T-helper 1 cell treated with Interleukin-12 subunit alpha and Interleukin-12 subunit beta and Interleukin-4 antibody, amounts not matched to agents 30 μg/mL and 1 μg/mL, for 36 hours (primary cell): ENCODE data around the gene AP2S1.
A peak's percentile ranks its signal among the peaks of the same experiment; 100 is the strongest.
"Not testable (repeated sequence)": the region's sequence is repeated elsewhere in the genome, so short reads cannot be mapped to it uniquely, and the experiment has no call there.

Experiments used
- H3K27ac Mint-ChIP-seq: one replicate; pipeline ENCODE4 v1.8.0; 2021; ENCODE audit warnings: mild to moderate bottlenecking, mixed read lengths
- H3K27me3 Mint-ChIP-seq: one replicate; pipeline ENCODE4 v1.8.0; 2021; ENCODE audit warnings: low read depth, mixed read lengths
- H3K36me3 Mint-ChIP-seq: one replicate; pipeline ENCODE4 v1.8.0; 2021; ENCODE audit warnings: low read depth, mixed read lengths
- H3K4me1 Mint-ChIP-seq: one replicate; pipeline ENCODE4 v1.8.0; 2021; ENCODE audit warnings: low read depth, mixed read lengths
- H3K4me3 Mint-ChIP-seq: one replicate; pipeline ENCODE4 v1.8.0; 2021; ENCODE audit warnings: mild to moderate bottlenecking, moderate library complexity, mixed read lengths
- H3K9me3 Mint-ChIP-seq: one replicate; pipeline ENCODE4 v1.8.0; 2021; ENCODE audit warnings: mixed read lengths

AP2S1 gene

DNA sequence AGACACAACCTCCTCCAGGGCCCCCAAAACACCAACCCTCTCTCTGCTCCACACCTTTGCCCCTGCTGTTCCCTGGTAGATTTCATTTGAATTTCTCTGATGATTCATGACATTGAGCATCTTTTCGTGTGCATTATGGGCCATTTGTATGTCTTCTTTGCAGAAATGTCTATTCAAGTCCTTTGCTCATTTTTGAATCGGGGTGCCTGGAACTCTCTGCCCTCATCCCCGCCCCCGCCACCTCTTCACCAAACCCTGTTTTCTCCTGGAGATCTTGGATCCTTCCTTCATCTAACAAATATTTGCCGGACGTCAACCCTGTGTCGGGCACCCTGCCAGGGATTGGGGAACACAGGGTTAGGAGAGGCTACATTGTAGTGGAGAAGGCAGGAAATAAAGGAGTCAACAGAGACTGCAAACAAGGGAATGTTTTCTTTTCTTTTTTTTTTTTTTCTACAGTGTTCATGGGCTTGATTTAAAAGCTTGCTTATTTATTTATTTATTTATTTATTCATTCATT is 36.7 kb downstream of the AP2S1 start:
- H3K36me3 Mint-ChIP-seq, result no peaks in the 10 kb centered on the region
- no peak overlapping the region for H3K4me3 Mint-ChIP-seq
- H3K27me3 Mint-ChIP-seq, result no peaks in the 10 kb centered on the region
- H3K4me1 Mint-ChIP-seq, result peaks cover 2% of the 10 kb centered on the region
- H3K9me3 Mint-ChIP-seq, result no peaks in the 10 kb centered on the region
- H3K27ac Mint-ChIP-seq, result no peak overlapping the region

DNA sequence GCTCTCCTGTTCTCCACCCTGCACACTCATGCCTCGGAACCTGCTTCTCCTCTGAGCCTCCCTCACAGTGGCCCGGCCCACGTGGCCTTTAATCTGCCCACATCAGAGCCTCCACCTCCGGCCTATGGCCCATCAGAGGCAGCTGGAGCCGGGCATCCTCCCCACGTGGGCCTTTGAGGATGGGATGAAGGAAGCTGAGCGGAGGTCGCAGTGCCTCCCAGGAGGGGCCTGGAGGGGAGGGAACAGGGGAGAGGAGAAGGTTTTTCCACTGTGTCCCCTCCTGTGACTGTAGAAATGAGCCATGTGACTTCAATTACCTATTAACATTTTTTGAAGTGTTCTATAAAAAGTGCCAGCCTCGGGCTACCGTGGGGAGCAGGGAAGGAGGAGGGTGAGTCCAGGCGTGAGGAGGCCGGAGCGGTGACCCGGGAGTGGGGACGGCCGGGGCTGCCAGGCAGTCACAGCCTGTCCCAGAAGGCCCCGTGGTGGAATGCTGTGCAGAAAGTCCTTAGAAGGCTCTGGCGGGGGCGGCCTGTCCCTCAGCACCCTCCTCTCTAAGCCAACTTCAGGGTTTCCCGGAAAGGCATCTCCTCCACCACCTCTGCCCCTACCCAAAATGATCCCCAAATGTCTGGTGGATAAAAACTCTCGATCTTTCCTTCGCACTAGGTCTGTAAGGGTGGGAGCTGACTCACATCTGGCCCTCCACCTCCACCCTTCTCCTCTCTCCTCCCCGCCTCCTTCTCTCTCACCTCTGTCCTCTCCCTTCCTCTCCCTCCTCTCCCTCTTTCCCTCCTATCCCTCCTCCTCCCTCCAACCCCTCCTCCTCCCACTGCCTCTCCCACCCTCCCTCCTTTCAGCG is 37.4 kb downstream of the AP2S1 start:
- no peak overlapping the region for H3K27ac Mint-ChIP-seq
- no peaks in the 10 kb centered on the region for H3K36me3 Mint-ChIP-seq
- H3K9me3 Mint-ChIP-seq, result no peaks in the 10 kb centered on the region
- no peak overlapping the region for H3K4me3 Mint-ChIP-seq
- H3K4me1 Mint-ChIP-seq, result peaks cover 2% of the 10 kb centered on the region
- H3K27me3 Mint-ChIP-seq, result no peaks in the 10 kb centered on the region

DNA sequence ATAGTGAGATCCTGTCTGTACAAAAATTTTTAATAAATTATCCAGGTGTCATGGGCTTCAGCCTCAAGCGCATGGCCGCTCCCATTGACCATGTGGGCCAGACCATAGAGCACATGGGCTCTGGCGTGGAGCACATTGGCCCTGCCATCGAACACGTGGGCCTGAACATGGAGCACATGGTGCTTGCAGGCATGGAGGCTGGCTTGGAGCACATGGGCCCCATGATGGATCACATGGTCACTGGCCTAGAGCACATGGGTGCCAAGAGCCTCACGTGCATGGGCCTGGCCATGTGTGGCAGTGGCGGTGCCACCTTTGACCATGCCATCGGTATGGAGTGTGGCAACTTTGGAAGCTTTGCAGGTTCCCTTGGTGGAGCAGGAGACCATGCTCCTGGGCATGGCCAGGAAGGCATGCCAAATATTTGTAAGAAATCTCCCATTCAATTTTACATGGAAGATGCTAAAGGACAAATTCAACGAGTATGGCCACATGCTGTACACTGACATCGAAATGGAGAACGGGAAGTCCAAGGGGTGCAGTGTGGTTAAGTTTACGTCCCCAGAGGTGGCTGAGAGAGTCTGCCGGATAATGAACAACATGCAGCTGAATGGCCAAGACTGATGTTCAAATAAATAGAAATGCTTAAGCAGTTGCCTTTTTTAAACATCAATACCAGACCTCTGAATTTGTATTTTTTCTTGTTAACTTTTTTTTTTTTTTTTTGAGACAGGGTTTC is 40.9 kb downstream of the AP2S1 start:
- Mint-ChIP-seq H3K4me3 (no peak overlapping the region), H3K36me3 (no peaks in the 10 kb centered on the region), H3K9me3 (no peaks in the 10 kb centered on the region), H3K27ac (no peak overlapping the region), H3K27me3 (no peaks in the 10 kb centered on the region), H3K4me1 (no peaks in the 10 kb centered on the region)

DNA sequence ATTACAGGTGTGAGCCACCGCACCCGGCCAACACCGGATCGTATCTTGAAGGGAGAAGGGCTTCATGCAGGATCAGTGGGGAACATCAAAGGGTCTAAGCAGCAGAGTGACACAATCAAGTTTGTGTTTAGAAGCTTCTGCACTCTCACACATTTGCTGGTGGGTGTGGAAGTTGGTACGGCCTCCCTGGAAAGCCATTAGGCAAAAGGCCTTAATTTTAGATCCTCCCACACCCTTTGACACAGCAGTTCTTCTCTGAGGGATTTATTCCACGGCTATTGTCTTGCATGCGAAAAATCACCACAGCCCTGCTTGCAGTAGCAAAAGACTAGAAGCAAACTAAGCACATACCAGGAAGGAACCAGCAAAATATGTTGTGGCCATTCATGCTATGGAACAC is 44.0 kb downstream of the AP2S1 start:
- no peaks in the 10 kb centered on the region for H3K4me1 Mint-ChIP-seq
- H3K27ac Mint-ChIP-seq, result no peak overlapping the region
- no peaks in the 10 kb centered on the region for H3K9me3 Mint-ChIP-seq
- no peaks in the 10 kb centered on the region for H3K36me3 Mint-ChIP-seq
- H3K27me3 Mint-ChIP-seq, result no peaks in the 10 kb centered on the region
- no peak overlapping the region for H3K4me3 Mint-ChIP-seq

DNA sequence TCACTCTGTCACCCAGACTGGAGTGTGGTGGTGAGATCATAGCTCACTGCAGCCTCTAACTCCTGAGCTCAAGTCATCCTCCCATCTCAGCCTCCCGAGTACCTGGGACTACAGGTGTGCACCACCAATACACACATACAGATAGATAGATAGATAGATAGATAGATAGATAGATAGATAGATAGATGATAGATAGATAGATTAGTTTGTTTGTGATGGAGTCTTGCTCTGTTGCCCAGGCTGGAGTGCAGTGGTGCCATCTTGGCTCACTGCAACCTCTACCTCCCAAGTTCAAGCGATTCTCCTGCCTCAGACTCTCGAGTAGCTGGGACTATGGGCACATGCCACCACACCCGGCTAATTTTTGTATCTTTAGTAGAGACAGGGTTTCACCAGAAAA is 46.2 kb downstream of the AP2S1 start:
- H3K36me3 Mint-ChIP-seq, H3K27me3 Mint-ChIP-seq, H3K9me3 Mint-ChIP-seq, H3K4me1 Mint-ChIP-seq, H3K27ac Mint-ChIP-seq, H3K4me3 Mint-ChIP-seq: not testable (repeated sequence)

DNA sequence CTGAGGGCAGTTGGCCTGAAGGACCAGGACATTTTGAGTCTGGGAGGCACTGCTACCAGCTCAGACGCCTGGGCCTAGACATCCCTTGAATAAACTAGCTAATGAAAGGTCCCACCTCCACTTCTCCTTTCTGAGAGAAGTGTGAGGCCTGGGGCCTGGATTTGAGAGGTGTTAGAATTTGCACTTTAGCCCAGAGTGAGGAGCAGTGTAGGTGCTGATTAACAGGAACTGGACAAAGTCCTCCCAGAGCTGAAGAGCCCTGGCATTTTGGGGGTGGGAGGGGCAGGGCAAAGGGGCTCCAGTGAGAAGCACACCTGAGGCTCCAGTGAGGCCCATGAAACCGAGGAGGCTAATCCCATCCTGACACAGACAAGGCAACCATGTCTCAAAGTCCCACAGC is 47.1 kb downstream of the AP2S1 start:
- peaks cover 2% of the 10 kb centered on the region for H3K27me3 Mint-ChIP-seq
- H3K4me1 Mint-ChIP-seq, result no peaks in the 10 kb centered on the region
- H3K27ac Mint-ChIP-seq, result no peak overlapping the region
- H3K36me3 Mint-ChIP-seq, result no peaks in the 10 kb centered on the region
- H3K4me3 Mint-ChIP-seq, result no peak overlapping the region
- H3K9me3 Mint-ChIP-seq, result no peaks in the 10 kb centered on the region

DNA sequence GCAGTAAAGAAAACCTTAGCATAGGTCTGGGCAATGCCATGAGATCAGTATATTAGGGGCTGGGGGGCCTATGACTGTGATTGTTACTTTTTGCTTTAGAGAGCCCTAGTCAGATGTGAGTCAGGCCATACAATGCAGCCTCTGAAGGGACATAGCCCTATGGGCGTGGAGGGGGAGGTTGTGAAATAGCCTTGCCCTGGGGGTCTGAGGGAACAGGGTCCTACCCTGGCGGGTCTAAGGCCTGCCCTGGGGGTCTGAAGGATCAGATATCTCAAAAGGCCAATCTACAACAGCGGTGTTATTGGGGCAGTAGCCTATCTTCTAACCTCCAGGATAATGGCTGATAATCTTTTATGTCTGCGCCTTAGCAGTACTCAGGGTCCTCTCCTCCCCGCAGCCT is 48.5 kb downstream of the AP2S1 start:
- H3K36me3 Mint-ChIP-seq, result no peaks in the 10 kb centered on the region
- no peaks in the 10 kb centered on the region for H3K9me3 Mint-ChIP-seq
- H3K27ac Mint-ChIP-seq, result no peak overlapping the region
- no peak overlapping the region for H3K4me3 Mint-ChIP-seq
- H3K27me3 Mint-ChIP-seq, result peaks cover 4% of the 10 kb centered on the region
- H3K4me1 Mint-ChIP-seq, result no peaks in the 10 kb centered on the region

DNA sequence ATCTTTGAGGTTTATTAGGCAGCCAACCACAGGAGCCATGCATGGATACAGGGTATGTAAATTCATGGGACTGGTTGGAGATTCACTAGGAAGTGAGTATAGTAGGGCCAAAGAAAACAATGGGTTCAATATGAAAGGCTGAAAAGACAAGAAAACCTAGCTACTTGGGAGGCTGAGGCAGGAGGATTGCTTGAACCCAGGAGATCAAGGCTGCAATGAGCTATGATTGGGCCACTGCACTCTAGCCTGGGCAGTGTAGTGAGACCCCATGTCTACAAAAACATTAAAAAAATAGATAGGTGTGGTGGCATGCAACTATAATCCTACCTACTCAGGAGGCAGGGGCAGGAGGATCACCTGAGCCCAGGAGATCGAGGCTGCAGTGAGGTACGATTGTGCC is 51.9 kb downstream of the AP2S1 start:
- H3K27me3 Mint-ChIP-seq, result peaks cover 7% of the 10 kb centered on the region
- H3K27ac Mint-ChIP-seq, result no peak overlapping the region
- no peaks in the 10 kb centered on the region for H3K4me1 Mint-ChIP-seq
- H3K9me3 Mint-ChIP-seq, result no peaks in the 10 kb centered on the region
- no peak overlapping the region for H3K4me3 Mint-ChIP-seq
- H3K36me3 Mint-ChIP-seq, result no peaks in the 10 kb centered on the region

DNA sequence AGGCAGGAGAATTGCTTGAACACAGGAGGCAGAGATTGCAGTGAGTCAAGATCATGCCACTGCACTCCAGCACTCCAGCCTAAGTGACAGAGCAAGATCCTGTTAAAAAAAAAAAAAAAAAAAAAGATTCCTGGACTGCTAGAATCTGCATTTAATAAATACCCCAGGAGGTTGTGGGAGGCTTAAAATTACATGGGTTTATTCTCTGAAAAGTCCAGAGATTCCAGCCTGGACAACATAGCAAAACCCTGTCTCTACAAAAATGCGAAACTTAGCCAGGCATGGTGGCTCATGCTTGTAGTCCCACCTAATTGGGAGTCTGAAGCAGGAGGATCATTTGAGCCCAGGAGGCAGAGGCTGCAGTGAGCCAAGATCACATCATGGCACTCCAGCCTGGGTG is 52.8 kb downstream of the AP2S1 start:
- peaks cover 2% of the 10 kb centered on the region for H3K4me1 Mint-ChIP-seq
- no peaks in the 10 kb centered on the region for H3K9me3 Mint-ChIP-seq
- H3K27me3 Mint-ChIP-seq, result peaks cover 10% of the 10 kb centered on the region
- no peak overlapping the region for H3K4me3 Mint-ChIP-seq
- H3K27ac Mint-ChIP-seq, result no peak overlapping the region
- no peaks in the 10 kb centered on the region for H3K36me3 Mint-ChIP-seq

DNA sequence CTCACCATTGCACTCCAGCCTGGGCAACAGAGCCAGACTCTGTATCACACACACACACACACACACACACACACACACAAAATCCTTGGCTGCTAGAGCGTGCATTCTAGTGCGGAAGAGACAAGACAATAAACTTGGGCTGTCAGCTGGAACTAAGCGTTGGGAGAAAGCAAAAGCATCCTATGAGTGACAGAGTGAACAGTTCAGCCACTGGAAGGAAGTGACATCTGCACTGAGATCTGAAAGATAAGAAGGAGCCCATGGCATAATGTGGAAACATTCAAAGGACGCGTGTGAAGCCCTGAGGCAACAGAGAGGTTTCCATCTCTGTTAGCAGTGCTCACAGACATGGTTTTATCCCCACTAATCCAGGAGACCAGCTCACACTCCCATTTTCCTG is 58.7 kb downstream of the AP2S1 start:
- Mint-ChIP-seq H3K9me3 (no peaks in the 10 kb centered on the region), H3K4me1 (peaks cover 28% of the 10 kb centered on the region), H3K27ac (peak overlapping the region; percentile 75), H3K27me3 (peaks cover 5% of the 10 kb centered on the region), H3K36me3 (no peaks in the 10 kb centered on the region), H3K4me3 (peak overlapping the region; percentile 47)

DNA sequence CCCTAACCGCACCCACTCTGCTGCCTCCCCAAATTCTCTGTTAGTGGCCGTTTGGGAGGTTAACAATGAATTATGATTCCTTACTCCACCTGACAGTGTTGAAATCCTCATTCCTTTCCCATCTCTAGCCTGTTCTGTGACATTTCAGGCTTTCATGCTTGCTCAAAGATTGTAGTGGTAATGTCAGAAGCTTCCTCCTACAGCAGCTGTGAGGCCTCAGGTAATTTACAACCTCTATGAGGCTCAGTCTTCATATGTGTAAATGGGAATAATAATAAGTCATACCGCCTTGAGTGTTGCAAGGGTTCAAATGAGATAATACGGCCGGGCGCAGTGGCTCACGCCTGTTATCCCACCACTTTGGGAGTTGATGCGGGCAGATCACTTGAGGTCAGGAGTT is 61.3 kb downstream of the AP2S1 start:
- no peaks in the 10 kb centered on the region for H3K9me3 Mint-ChIP-seq
- peaks cover 47% of the 10 kb centered on the region for H3K4me1 Mint-ChIP-seq
- peaks cover 18% of the 10 kb centered on the region for H3K36me3 Mint-ChIP-seq
- no peak overlapping the region for H3K4me3 Mint-ChIP-seq
- H3K27me3 Mint-ChIP-seq, result peaks cover 5% of the 10 kb centered on the region
- no peak overlapping the region for H3K27ac Mint-ChIP-seq

DNA sequence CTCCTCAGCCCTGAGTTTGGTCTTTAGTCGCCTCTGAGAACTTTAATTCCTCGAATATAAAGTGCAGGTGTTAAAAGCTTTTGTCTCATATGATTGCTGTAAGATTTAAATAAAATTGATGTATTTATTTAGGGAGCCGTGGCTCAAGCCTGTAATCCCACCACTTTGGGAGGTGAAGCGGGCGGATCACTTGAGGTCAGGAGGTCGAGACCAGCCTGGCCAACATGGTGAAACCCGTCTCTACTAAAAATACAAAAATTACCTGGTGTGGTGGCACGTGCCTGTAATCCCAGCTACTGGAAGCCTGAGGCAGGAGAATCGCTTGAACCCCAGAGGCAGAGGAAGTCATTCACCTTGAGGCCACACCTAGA is 61.7 kb downstream of the AP2S1 start:
- Mint-ChIP-seq H3K27ac (peak overlapping the region; percentile 74), H3K9me3 (no peaks in the 10 kb centered on the region), H3K36me3 (peaks cover 22% of the 10 kb centered on the region), H3K4me3 (peak overlapping the region; percentile 97), H3K27me3 (peaks cover 5% of the 10 kb centered on the region), H3K4me1 (peaks cover 51% of the 10 kb centered on the region)

DNA sequence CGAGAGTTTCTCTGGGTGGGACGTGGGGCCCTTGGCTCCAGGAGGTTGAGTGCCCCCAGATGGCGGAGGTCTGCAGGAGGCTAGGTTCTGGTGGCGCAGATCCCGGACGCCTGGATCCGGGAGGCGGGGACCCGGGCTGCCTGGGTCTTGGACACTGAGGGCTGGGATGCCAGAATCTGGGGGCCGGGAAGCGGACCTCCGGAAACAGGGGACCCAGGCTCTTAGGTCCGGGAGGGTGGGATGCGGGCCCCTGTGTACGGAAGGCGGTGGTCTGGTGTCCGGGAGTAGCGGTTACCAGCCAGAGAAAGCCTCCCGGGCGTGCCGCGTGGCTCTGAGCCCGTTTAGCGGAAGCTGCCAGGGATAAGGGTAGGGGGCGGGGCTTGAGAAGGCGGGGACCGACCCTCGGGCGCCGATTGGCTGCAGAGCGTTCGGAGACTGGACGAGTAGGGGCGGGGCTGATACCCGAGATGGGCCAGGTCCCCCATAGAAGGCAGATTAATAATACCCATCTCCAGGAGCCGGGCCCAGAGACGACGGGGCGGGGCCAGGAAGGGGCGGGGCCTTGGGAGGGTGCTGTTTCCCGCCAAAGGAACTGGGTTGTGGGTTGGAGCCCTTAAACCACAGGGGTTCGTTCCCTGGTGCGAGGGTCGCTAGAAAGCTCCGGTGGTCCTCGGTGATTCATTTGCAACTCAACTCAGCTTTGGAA is 62.2 kb downstream of the AP2S1 start, which contains the start of gene SLC1A5:
TSS of gene SLC1A5 (minus strand) at position 333 of the 706 bp plus-strand sequence. CDS start 629 bp downstream, outside the sequence.
- peak within 1 kb of the TSS; percentile 95 for H3K27ac Mint-ChIP-seq
- H3K9me3 Mint-ChIP-seq, result no peaks in the 10 kb centered on the region
- peak within 1 kb of the TSS; percentile 97 for H3K4me3 Mint-ChIP-seq
- H3K36me3 Mint-ChIP-seq, result peaks cover 26% of the 10 kb centered on the region
- peaks cover 56% of the 10 kb centered on the region for H3K4me1 Mint-ChIP-seq
- no peaks in the 10 kb centered on the region for H3K27me3 Mint-ChIP-seq
